Measurements from ENCODE around the gene EARS2.

GRCh38 chr16:23499801-23500200 is 57.3 kb downstream of the EARS2 start:
- TF ChIP-seq CTCF (IDR thresholded peaks at IDR 0.05; ENCODE audit: insufficient read depth, low read length, poor library complexity, severe bottlenecking) (no peak), EZH2phosphoT487 (conservative IDR thresholded peaks at IDR 0.05; ENCODE audit: low read length) (no peak)
